Caco-2 (cell line): ENCODE data around the gene PLXNA4. TPM values are rescaled to one million over a fixed set of nuclear protein-coding genes. Genes with fewer than 3 reads are reported as not detected.

Source experiments
- BruUV-seq: library from RNA; stranded (reverse); fragments of 400-500 nt; replicated peaks from 2 replicates; lab custom pipeline; 2021; lab: Mats Ljungman, UMichigan
- CTCF ChIA-PET: fragments of 300-600 bp; sonication (Branson Sonifier 250); formaldehyde crosslinking; loops from one replicate; lab custom pipeline; 2022; ENCODE audit warnings: antibody characterized with exemption; lab: Charles Lee
- POLR2A ChIA-PET: fragments of 300-600 bp; sonication (Branson Sonifier 250); formaldehyde crosslinking; loops from one replicate; lab custom pipeline; 2022; ENCODE audit warnings: antibody characterized with exemption; lab: Charles Lee
- DNase-seq, 2 experiments: peaks; one replicate each; pipeline versions ENCODE4 v3.0.0 to v3.0.0-alpha.2; 2020 to 2022
- H3K27me3 ChIP-seq: replicated peaks from 2 replicates; pipeline ENCODE4 v1.6.0; 2011; ENCODE audit warnings: low read length; ENCODE audit not compliant: control insufficient read depth, insufficient read depth
- H3K36me3 ChIP-seq: 2 replicates; pipeline ENCODE4 v1.5.1; 2011; ENCODE audit warnings: low read length; ENCODE audit not compliant: control insufficient read depth, insufficient read depth
- H3K4me1 ChIP-seq: fragments of 250-450 bp; sonication (Bioruptor Pico); 2 replicates; pipeline ENCODE4 v1.5.1; 2020; ENCODE audit warnings: mild to moderate bottlenecking
- H3K4me3 ChIP-seq: 2 replicates; pipeline ENCODE4 v1.5.1; 2011; ENCODE audit warnings: low read depth, mild to moderate bottlenecking, control low read depth, low read length
- H3K9me3 ChIP-seq: fragments of 250-450 bp; sonication (Bioruptor Pico); 2 replicates; pipeline ENCODE4 v1.5.1; 2020; ENCODE audit warnings: mild to moderate bottlenecking, moderate library complexity
- H3K27ac Mint-ChIP-seq: one replicate; pipeline ENCODE4 v1.8.0; 2022; ENCODE audit warnings: mixed read lengths; ENCODE audit not compliant: unreplicated experiment
- H3K27me3 Mint-ChIP-seq: one replicate; pipeline ENCODE4 v1.8.0; 2022; ENCODE audit warnings: mixed read lengths; ENCODE audit not compliant: insufficient read depth, unreplicated experiment
- H3K36me3 Mint-ChIP-seq: one replicate; pipeline ENCODE4 v1.8.0; 2022; ENCODE audit warnings: mild to moderate bottlenecking, mixed read lengths; ENCODE audit not compliant: insufficient read depth, unreplicated experiment
- H3K4me1 Mint-ChIP-seq: one replicate; pipeline ENCODE4 v1.8.0; 2022; ENCODE audit warnings: low read depth, mixed read lengths; ENCODE audit not compliant: unreplicated experiment
- H3K4me3 Mint-ChIP-seq: one replicate; pipeline ENCODE4 v1.8.0; 2022; ENCODE audit warnings: mild to moderate bottlenecking, moderate library complexity, mixed read lengths; ENCODE audit not compliant: unreplicated experiment
- H3K9me3 Mint-ChIP-seq: one replicate; pipeline ENCODE4 v1.8.0; 2022; ENCODE audit warnings: mixed read lengths; ENCODE audit not compliant: unreplicated experiment
- CTCF ChIP-seq, 2 experiments: fragments of 200-600 bp in 1 of 2; IDR thresholded peaks; 1 replicate in 1 of 2; 2 replicates in 1 of 2; pipeline versions ENCODE4 v1.5.1 to v1.8.0; 2011 to 2022; ENCODE audit warnings: antibody characterized with exemption in 1 of 2, control low read depth in 1 of 2, inconsistent platforms in 1 of 2, low read depth in 1 of 2, low read length in 1 of 2, mild to moderate bottlenecking in 1 of 2, moderate library complexity in 1 of 2; ENCODE audit not compliant: insufficient read depth in 1 of 2, severe bottlenecking in 1 of 2, unreplicated experiment in 1 of 2
- intact Hi-C: fragments of 100-400 bp; cut with micrococcal nuclease; formaldehyde crosslinking; loops from one replicate; pipeline ENCODE4 v1.10.0; 2022; ENCODE audit not compliant: unreplicated experiment
- total RNA-seq: library from RNA; stranded (reverse); gene quantifications from 2 replicates; pipeline ENCODE4 v1.2.3, GENCODE V29; 2022

Gene PLXNA4
- total RNA-seq, 1 experiment from 2014 or later, result 0.43 TPM

GRCh38 chr7:132250480-132251326, 325.6 kb downstream of the PLXNA4 start:
- Histone ChIP-seq H3K36me3 (no peaks in the 10 kb centered on the region), H3K4me3 (no peak overlapping the region), H3K27me3 (no peaks in the 10 kb centered on the region), H3K4me1 (peaks cover 5% of the 10 kb centered on the region; the same call in 1 of the 2 replicates), H3K9me3 (no peaks in the 10 kb centered on the region)
- no peak overlapping the region for H3K4me3 Mint-ChIP-seq
- intact Hi-C loops, result loop anchor here (5.0 kb wide), 1 partner anchor 33 kb away; no protein-coding TSS in a partner anchor
- DNase-seq, result peak in 1 of 2 experiments; percentile 17
- BruUV-seq, result no TSS peak
- peaks cover 8% of the 10 kb centered on the region for H3K4me1 Mint-ChIP-seq
- POLR2A ChIA-PET, result no interaction called here
- no peak for TF ChIP-seq CTCF (IDR thresholded peaks at IDR 0.05; ENCODE audit: insufficient read depth in 1 of 2, low read depth in 1 of 2, low read length in 1 of 2, severe bottlenecking in 1 of 2, unreplicated experiment in 1 of 2)
- CTCF ChIA-PET, result interaction anchor here (0.7 kb wide), 1 partner anchor 208 kb away, joined by 8 read pairs; no protein-coding TSS in a partner anchor
- H3K27me3 Mint-ChIP-seq, result no peaks in the 10 kb centered on the region
- no peak overlapping the region for H3K27ac Mint-ChIP-seq
- no peaks in the 10 kb centered on the region for H3K36me3 Mint-ChIP-seq
- peaks cover 2% of the 10 kb centered on the region for H3K9me3 Mint-ChIP-seq

GRCh38 chr7:132249256-132249971, 326.9 kb downstream of the PLXNA4 start:
- ChIA-PET POLR2A (no interaction called here), CTCF (no interaction called here)
- Histone ChIP-seq H3K9me3 (no peaks in the 10 kb centered on the region), H3K36me3 (no peaks in the 10 kb centered on the region), H3K4me1 (peaks cover 5% of the 10 kb centered on the region; the same call in 1 of the 2 replicates), H3K4me3 (no peak overlapping the region), H3K27me3 (no peaks in the 10 kb centered on the region)
- peaks cover 8% of the 10 kb centered on the region for H3K4me1 Mint-ChIP-seq
- H3K27me3 Mint-ChIP-seq, result no peaks in the 10 kb centered on the region
- no peaks in the 10 kb centered on the region for H3K36me3 Mint-ChIP-seq
- no peak overlapping the region for H3K4me3 Mint-ChIP-seq
- H3K9me3 Mint-ChIP-seq, result peaks cover 11% of the 10 kb centered on the region
- BruUV-seq, result no TSS peak
- no peak overlapping the region for H3K27ac Mint-ChIP-seq
- intact Hi-C loops, result loop anchor here (1.0 kb wide), 1 partner anchor 560 kb away; no protein-coding TSS in a partner anchor
- peak in 1 of 2 experiments; percentile 44 for DNase-seq
- TF ChIP-seq CTCF (IDR thresholded peaks at IDR 0.05; ENCODE audit: insufficient read depth in 1 of 2, low read depth in 1 of 2, low read length in 1 of 2, severe bottlenecking in 1 of 2, unreplicated experiment in 1 of 2), result peak; percentile 25 to 44

GRCh38 chr7:132248841-132249240, 327.4 kb downstream of the PLXNA4 start:
- POLR2A ChIA-PET, result no interaction called here
- peaks cover 5% of the 10 kb centered on the region; the same call in 1 of the 2 replicates for H3K4me1 ChIP-seq
- Mint-ChIP-seq H3K4me1 (peaks cover 8% of the 10 kb centered on the region), H3K36me3 (no peaks in the 10 kb centered on the region), H3K9me3 (peaks cover 11% of the 10 kb centered on the region), H3K4me3 (no peak overlapping the region), H3K27me3 (no peaks in the 10 kb centered on the region), H3K27ac (no peak overlapping the region)
- TF ChIP-seq CTCF (IDR thresholded peaks at IDR 0.05; ENCODE audit: insufficient read depth in 1 of 2, low read depth in 1 of 2, low read length in 1 of 2, severe bottlenecking in 1 of 2, unreplicated experiment in 1 of 2), result no peak
- CTCF ChIA-PET, result no interaction called here
- no peaks in the 10 kb centered on the region for H3K36me3 ChIP-seq
- no peak for DNase-seq
- no peak overlapping the region for H3K4me3 ChIP-seq
- no TSS peak for BruUV-seq
- H3K27me3 ChIP-seq, result no peaks in the 10 kb centered on the region
- intact Hi-C loops, result loop anchor here (1.0 kb wide), 1 partner anchor 560 kb away; no protein-coding TSS in a partner anchor
- no peaks in the 10 kb centered on the region for H3K9me3 ChIP-seq
